Right ventricle myocardium inferior (tissue), 1 donor: ENCODE results near the gene CRAT. TPM values are rescaled to one million over a fixed set of nuclear protein-coding genes. Genes with fewer than 3 reads are reported as not detected.
"Not testable (repeated sequence)": the region's sequence is repeated elsewhere in the genome, so short reads cannot be mapped to it uniquely, and the experiment has no call there.

Experiments
- ATAC-seq: fragments of 200-7000 bp; cut with Tn5 transposase; one replicate; pipeline ENCODE4 v1.9.1; 2020; ENCODE audit warnings: mild to moderate bottlenecking, moderate library complexity
- DNase-seq: peaks from one replicate; pipeline ENCODE4 v3.0.0; 2021; ENCODE audit errors: missing footprints
- intact Hi-C: fragments of 100-400 bp; cut with DNase I; formaldehyde crosslinking; loops from one replicate; pipeline ENCODE4 v1.11.0; 2022
- total RNA-seq: library from RNA; stranded (reverse); fragmentation: NEBNext Ultra II Directional; extraction: Animal tissue kit (Norgen Biotek cat#: 25700); gene quantifications from one replicate; pipeline ENCODE4 v1.2.1, GENCODE V29; 2021
- donor health status: DM: no; HTN: yes; CAD: no; lungs with severe emphysema.

CRAT gene
- total RNA-seq, 1 donor from 2014 or later, result 85.5 TPM

GRCh38 chr9:129122133-129122532 lies 11.5 kb upstream of the CRAT start:
- peak; percentile 8 for DNase-seq
- intact Hi-C loops, result no loop called here
- ATAC-seq, result no peak

- DNase-seq, result no peak
- intact Hi-C loops, result no loop called here
- ATAC-seq, result no peak
Measured at GRCh38 chr9:129121483-129121882, 10.9 kb upstream of the CRAT start.

- DNase-seq (peak; percentile 11), ATAC-seq (no peak)
- intact Hi-C loops, result no loop called here
Measured at GRCh38 chr9:129118799-129119198, 8.2 kb upstream of the CRAT start.

GRCh38 chr9:129113645-129114304 lies 3.2 kb upstream of the CRAT start:
- DNase-seq (peak; percentile 62), ATAC-seq (no peak)
- intact Hi-C loops, result no loop called here

GRCh38 chr9:129112526-129112925 lies 1.9 kb upstream of the CRAT start:
- intact Hi-C loops, ATAC-seq: not testable (repeated sequence)
- DNase-seq, result peak; percentile 52

- peak; percentile 71 for DNase-seq
- intact Hi-C loops, result no loop called here
- ATAC-seq, result peak; percentile 6
Measured at GRCh38 chr9:129111528-129112151, 1.0 kb upstream of the CRAT start.

GRCh38 chr9:129109952-129110739 lies 447 bp downstream of the CRAT start:
- intact Hi-C loops, result no loop called here
- DNase-seq, result peak; percentile 89
- ATAC-seq, result no peak

GRCh38 chr9:129109537-129109903 lies 1.1 kb downstream of the CRAT start:
- intact Hi-C loops, result no loop called here
- ATAC-seq (no peak), DNase-seq (no peak)

GRCh38 chr9:129108805-129109536 lies 1.6 kb downstream of the CRAT start:
- DNase-seq, result no peak
- ATAC-seq, result no peak
- intact Hi-C loops, result no loop called here

GRCh38 chr9:129108083-129108804 lies 2.3 kb downstream of the CRAT start:
- intact Hi-C loops, result no loop called here
- DNase-seq, result peak; percentile 65
- ATAC-seq, result no peak

- ATAC-seq (no peak), DNase-seq (no peak)
- intact Hi-C loops, result no loop called here
Measured at GRCh38 chr9:129107651-129108050, 2.9 kb downstream of the CRAT start.

- intact Hi-C loops, result no loop called here
Measured at GRCh38 chr9:129105857-129106694, 4.5 kb downstream of the CRAT start.

GRCh38 chr9:129104051-129104450 lies 6.5 kb downstream of the CRAT start:
- ATAC-seq (no peak), DNase-seq (no peak)
- intact Hi-C loops, result no loop called here

More at GRCh38 chr9:129105857-129106694, 4.5 kb downstream of the CRAT start:
- no peak for ATAC-seq
- DNase-seq, result no peak

- intact Hi-C loops, result no loop called here
- no peak for DNase-seq
- no peak for ATAC-seq
Measured at GRCh38 chr9:129103595-129103965, 7.0 kb downstream of the CRAT start.

- ATAC-seq, result peak; percentile 67
- intact Hi-C loops, result no loop called here
- DNase-seq, result peak; percentile 34
Measured at GRCh38 chr9:129102791-129103594, 7.6 kb downstream of the CRAT start.

- ATAC-seq (no peak), DNase-seq (peak; percentile 25)
- intact Hi-C loops, result no loop called here
Measured at GRCh38 chr9:129102095-129102525, 8.5 kb downstream of the CRAT start.

- ATAC-seq, result no peak
- no peak for DNase-seq
- intact Hi-C loops, result no loop called here
Measured at GRCh38 chr9:129101279-129101678, 9.3 kb downstream of the CRAT start.
